HepG2 (cell line): ENCODE measurements around the gene VARS1. TPM values are rescaled to one million over a fixed set of nuclear protein-coding genes. Genes with fewer than 3 reads are reported as not detected.
A peak's percentile ranks its signal among the peaks of the same experiment; 100 is the strongest.

Experiments used
- ARID3A ChIP-seq: IDR thresholded peaks from 2 replicates; pipeline ENCODE4 v1.6.1; 2012; ENCODE audit warnings: low read depth, low read length, improper control_type of control experiment
- DDIT3 ChIP-seq: sonication (generic); formaldehyde crosslinking; IDR thresholded peaks from 2 replicates; pipeline ENCODE4 v1.4.0; 2020; ENCODE audit warnings: mild to moderate bottlenecking, missing genetic modification reagents
- EED ChIP-seq: sonication (generic); formaldehyde crosslinking; IDR thresholded peaks from 2 replicates; pipeline ENCODE4 v1.5.0; 2020; ENCODE audit warnings: mild to moderate bottlenecking, missing genetic modification reagents
- FOXP4 ChIP-seq: sonication (generic); formaldehyde crosslinking; IDR thresholded peaks from 2 replicates; pipeline ENCODE4 v1.4.0; 2020; ENCODE audit warnings: missing genetic modification reagents
- IKZF4 ChIP-seq: sonication (generic); formaldehyde crosslinking; IDR thresholded peaks from 2 replicates; pipeline ENCODE4 v1.5.1; 2020; ENCODE audit warnings: borderline replicate concordance, mild to moderate bottlenecking, low read depth, missing genetic modification reagents; ENCODE audit errors: not compliant biosample characterization
- KLF12 ChIP-seq: sonication (generic); formaldehyde crosslinking; IDR thresholded peaks from 2 replicates; pipeline ENCODE4 v1.4.0; 2020; ENCODE audit warnings: missing genetic modification reagents, borderline replicate concordance
- MATR3 ChIP-seq: sonication (generic); formaldehyde crosslinking; IDR thresholded peaks from 2 replicates; pipeline ENCODE4 v1.4.0; 2020; ENCODE audit warnings: missing genetic modification reagents
- NFATC3 ChIP-seq: sonication (generic); formaldehyde crosslinking; IDR thresholded peaks from 2 replicates; pipeline ENCODE4 v1.5.1; 2020; ENCODE audit warnings: mild to moderate bottlenecking, missing genetic modification reagents
- RNF2 ChIP-seq: fragments of 450-650 bp; conservative IDR thresholded peaks from 2 replicates; pipeline ENCODE4 v1.6.1; 2016; ENCODE audit warnings: low read depth
- STAT5B ChIP-seq: sonication (generic); formaldehyde crosslinking; IDR thresholded peaks from 2 replicates; pipeline ENCODE4 v1.4.0; 2020; ENCODE audit warnings: missing genetic modification reagents
- TAF1 ChIP-seq: sonication (generic); formaldehyde crosslinking; IDR thresholded peaks from 2 replicates; pipeline ENCODE4 v1.4.0; 2020; ENCODE audit warnings: missing genetic modification reagents
- TAF15 ChIP-seq: fragments of 200-400 bp; formaldehyde crosslinking; IDR thresholded peaks from one replicate; pipeline ENCODE4 v1.6.1; 2018; ENCODE audit warnings: mild to moderate bottlenecking, low read depth, low read length; ENCODE audit not compliant: poor library complexity, severe bottlenecking
- TFE3 ChIP-seq: IDR thresholded peaks from 2 replicates; pipeline ENCODE4 v1.6.1; 2016
- ZFAT ChIP-seq: sonication (generic); formaldehyde crosslinking; conservative IDR thresholded peaks from 2 replicates; pipeline ENCODE4 v1.8.1; 2023; ENCODE audit warnings: missing genetic modification reagents, inconsistent platforms
- ZNF234 ChIP-seq: sonication (generic); formaldehyde crosslinking; conservative IDR thresholded peaks from 2 replicates; pipeline ENCODE4 v1.5.1; 2020; ENCODE audit warnings: mild to moderate bottlenecking, missing genetic modification reagents
- ZNF335 ChIP-seq: sonication (generic); formaldehyde crosslinking; IDR thresholded peaks from 2 replicates; pipeline ENCODE4 v1.4.0; 2020; ENCODE audit warnings: missing genetic modification reagents
- ZNF337 ChIP-seq: sonication (generic); formaldehyde crosslinking; IDR thresholded peaks from 2 replicates; pipeline ENCODE4 v1.5.1; 2020; ENCODE audit warnings: missing genetic modification reagents, low read depth, mild to moderate bottlenecking, borderline replicate concordance
- ZNF501 ChIP-seq: sonication (generic); formaldehyde crosslinking; IDR thresholded peaks from 2 replicates; pipeline ENCODE4 v1.5.1; 2020; ENCODE audit warnings: mild to moderate bottlenecking, moderate library complexity, missing genetic modification reagents
- ZNF574 ChIP-seq: sonication (generic); formaldehyde crosslinking; IDR thresholded peaks from 2 replicates; pipeline ENCODE4 v1.4.0; 2020; ENCODE audit warnings: missing genetic modification reagents
- ZNF773 ChIP-seq: sonication (generic); formaldehyde crosslinking; IDR thresholded peaks from 2 replicates; pipeline ENCODE4 v1.4.0; 2020; ENCODE audit warnings: missing genetic modification reagents, borderline replicate concordance
- ZNF788 ChIP-seq: sonication (generic); formaldehyde crosslinking; IDR thresholded peaks from 2 replicates; pipeline ENCODE4 v1.5.0; 2020; ENCODE audit warnings: mild to moderate bottlenecking, missing genetic modification reagents, borderline replicate concordance
- polyA plus RNA-seq, 8 experiments: library from polyadenylated mRNA; depleted of rRNA in 3 of 8; stranded (reverse) in 7 of 8; unstranded in 1 of 8; fragments of >200 nt; fragmentation: Illumina TruSeq in 4 of 8; extraction: Trizol in 4 of 8; gene quantifications; 2 replicates each; pipeline versions ENCODE4 v1.2.1 to v1.2.3, GENCODE V29; 2011 to 2016; ENCODE audit warnings: low read depth in 4 of 8, missing spikeins in 1 of 8, mixed read lengths in 1 of 8; ENCODE audit not compliant: insufficient read depth in 1 of 8
- total RNA-seq, 5 experiments: library from RNA; depleted of rRNA; stranded (reverse); fragments of >200 nt; fragmentation: Illumina TruSeq; extraction: Trizol; gene quantifications; 2 replicates each; pipeline ENCODE4 v1.2.3, GENCODE V29; 2016; ENCODE audit warnings: low read depth in 1 of 5

Gene VARS1
- total and polyA plus RNA-seq, 2 of the 13 experiments (the other 11 are each of a cell fraction or from before 2014, with no cell fraction given), result 14.7 to 56.1 TPM

GRCh38 chr6:31795616-31796298 lies at the start of gene VARS1 (continued):
- TF ChIP-seq ARID3A (peak; percentile 45; the same call in 1 of the 2 replicates), RNF2 (peak; percentile 92), TAF15 (peak; percentile 64), ZNF335 (peak; percentile 99), ZNF234 (CRISPR knock-in tag) (peak; percentile 30; the same call in 1 of the 2 replicates), ZNF337 (no peak), FOXP4 (CRISPR knock-in tag) (no peak), DDIT3 (CRISPR knock-in tag) (no peak), TAF1 (CRISPR knock-in tag) (peak; percentile 78), IKZF4 (no peak), ZNF501 (CRISPR knock-in tag) (peak; percentile 54; the same call in 1 of the 2 replicates), TFE3 (CRISPR knock-in tag) (no peak), ZNF574 (CRISPR knock-in tag) (peak; percentile 81), KLF12 (CRISPR knock-in tag) (peak; percentile 97), ZNF773 (CRISPR knock-in tag) (peak; percentile 86; the same call in 1 of the 2 replicates), EED (CRISPR knock-in tag) (peak; percentile 81; the same call in 1 of the 2 replicates), ZNF788 (CRISPR knock-in tag) (no peak; the same call in 1 of the 2 replicates), ZFAT (CRISPR knock-in tag) (0 out of 2 replicates have a peak, but pooled peaks have one; percentile 71), MATR3 (CRISPR knock-in tag) (no peak), STAT5B (CRISPR knock-in tag) (no peak), NFATC3 (CRISPR knock-in tag) (0 out of 2 replicates have a peak, but pooled peaks have one; percentile 75)
